HG03139 (cell line): ENCODE results near the gene ZNF214.
"Not testable (repeated sequence)": the region's sequence is repeated elsewhere in the genome, so short reads cannot be mapped to it uniquely, and the experiment has no call there.

Source experiments
- ATAC-seq: cut with Tn5 transposase; IDR thresholded peaks from one replicate; pipeline ENCODE4 v1.9.1; 2021; ENCODE audit not compliant: unreplicated experiment

Gene ZNF214

DNA sequence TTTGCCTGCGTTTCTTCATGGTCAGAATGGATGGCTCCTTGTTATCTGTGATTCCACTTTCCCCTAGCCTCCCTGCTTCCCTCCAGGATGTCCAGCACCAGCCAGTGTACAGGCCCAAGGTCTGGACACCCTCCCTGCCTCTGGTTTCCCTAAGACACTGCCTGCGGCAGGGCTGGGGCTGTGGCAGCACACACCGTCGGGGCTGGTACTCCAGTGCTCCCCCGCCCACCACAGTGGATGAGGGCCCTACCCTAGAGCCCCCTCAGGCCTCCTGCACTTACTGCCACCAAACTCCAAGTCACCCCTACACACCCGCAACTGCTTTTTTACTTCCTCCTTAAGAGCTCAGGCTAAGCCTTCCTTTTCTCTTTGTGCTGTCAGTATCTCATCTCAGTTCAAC lies 28.9 kb downstream of the ZNF214 start:
- no peak for ATAC-seq

DNA sequence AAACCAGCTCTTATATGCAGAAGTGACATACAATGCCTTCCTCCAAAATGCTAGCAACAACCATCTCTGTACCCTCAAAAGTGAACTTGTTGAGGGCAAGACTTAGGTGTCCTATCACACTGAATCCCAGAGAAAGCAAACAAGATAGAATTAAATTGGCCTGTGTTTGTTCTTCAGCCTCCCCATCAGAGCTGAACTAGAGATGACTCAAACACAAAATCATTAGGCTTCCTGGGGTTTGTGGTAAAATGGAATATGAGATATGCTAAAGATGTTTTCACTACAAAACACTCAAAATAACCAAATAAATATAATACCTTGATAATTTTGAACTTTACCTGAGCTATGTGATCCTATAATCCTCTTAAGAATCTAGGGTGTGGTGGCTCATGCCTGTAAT lies 31.6 kb downstream of the ZNF214 start:
- no peak for ATAC-seq

- no peak for ATAC-seq
These were observed 33.7 kb downstream of the ZNF214 start for GRCh38 chr11:6986487-6986886.

- ATAC-seq = no peak
These were observed 40.8 kb downstream of the ZNF214 start for GRCh38 chr11:6979365-6979764.

GRCh38 chr11:6969854-6970253 lies 50.3 kb downstream of the ZNF214 start:
- not testable (repeated sequence) for ATAC-seq

DNA sequence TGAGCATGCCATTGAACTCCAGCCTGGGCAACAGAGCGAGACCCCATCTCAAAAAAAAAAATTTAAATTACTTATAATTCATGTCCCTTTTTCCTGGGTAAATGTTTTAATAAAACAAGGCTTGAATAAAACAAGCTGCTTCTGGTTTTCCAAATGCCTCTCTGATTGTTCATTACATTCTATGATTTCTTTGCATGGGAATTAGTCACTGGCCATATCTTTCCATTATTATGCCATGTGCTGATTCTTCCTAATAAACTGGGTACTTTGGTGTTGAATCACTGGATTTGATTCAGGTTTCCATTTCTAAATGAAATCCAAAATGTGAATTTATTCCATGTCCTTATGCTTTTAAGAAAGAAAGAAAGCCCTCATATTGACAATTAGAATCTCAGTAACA lies 51.3 kb downstream of the ZNF214 start:
- ATAC-seq = no peak

DNA sequence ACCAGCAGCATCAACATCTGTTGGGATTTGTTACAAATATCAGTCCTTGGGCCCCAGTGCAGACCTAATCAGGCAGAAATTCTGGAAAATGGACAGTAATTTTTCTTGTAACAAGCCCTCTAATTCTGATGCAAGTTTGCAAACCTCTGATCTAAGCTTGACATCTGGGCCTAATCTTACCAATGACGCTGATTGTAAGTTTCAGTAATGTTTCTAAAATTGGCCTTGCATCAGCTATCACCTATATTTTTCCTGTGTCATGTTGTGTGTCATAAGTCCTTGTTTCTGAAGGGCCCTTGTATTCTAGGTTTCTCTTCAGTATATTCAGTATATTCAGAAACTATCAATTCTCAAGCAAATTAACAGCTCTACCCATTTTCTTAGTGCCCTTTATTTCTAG lies 57.5 kb downstream of the ZNF214 start:
- ATAC-seq = no peak

GRCh38 chr11:6962141-6962540 lies 58.0 kb downstream of the ZNF214 start:
- ATAC-seq = no peak

GRCh38 chr11:6954248-6954647 lies 65.9 kb downstream of the ZNF214 start:
- ATAC-seq = not testable (repeated sequence)
